Adrenal gland (tissue), 5 donors: ENCODE measurements around the gene TEAD3.

Source experiments
- POLR2A ChIP-seq, 2 donors: fragments of 450-650 bp; IDR thresholded peaks; one replicate each; pipeline ENCODE4 v1.6.1; 2017; ENCODE audit warnings: antibody characterized with exemption in 2 of 2, mild to moderate bottlenecking in 2 of 2, moderate library complexity in 1 of 2
- TF ChIP-seq, protein P1 (sequence below), 6 experiments: fragments of 450-650 bp in 4 of 6; fragments of 200-600 bp in 2 of 6; sonication (generic) in 1 of 6; IDR thresholded peaks; 1 replicate in 5 of 6; 2 replicates in 1 of 6; pipeline versions ENCODE4 v1.5.1 to v1.8.0; 2016 to 2021; ENCODE audit warnings: antibody characterized with exemption in 6 of 6, mild to moderate bottlenecking in 2 of 6, moderate library complexity in 1 of 6
- donor health status: DM: no; HTN: no; CAD: no.

DNA sequence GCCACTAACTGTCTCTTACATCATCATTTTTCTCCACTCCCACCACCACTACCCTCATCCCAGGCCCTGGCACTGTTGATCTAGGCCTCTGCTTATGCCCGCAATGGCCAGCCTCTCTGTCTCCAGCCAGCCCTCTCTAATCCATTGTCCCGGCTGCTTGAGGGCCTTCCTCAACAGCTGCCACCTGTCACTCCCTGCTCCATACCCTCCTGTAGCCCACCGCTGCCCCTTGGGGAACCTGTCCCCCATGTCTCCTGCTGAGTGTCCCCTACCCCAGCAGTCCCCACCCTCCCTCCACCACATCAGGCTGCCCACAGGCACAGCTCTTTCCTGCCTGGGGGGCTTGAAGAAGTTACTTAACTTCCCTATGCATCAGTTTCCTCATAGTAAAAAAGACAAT, 13.4 kb downstream of the TEAD3 start:
- TF ChIP-seq, protein P1, sequence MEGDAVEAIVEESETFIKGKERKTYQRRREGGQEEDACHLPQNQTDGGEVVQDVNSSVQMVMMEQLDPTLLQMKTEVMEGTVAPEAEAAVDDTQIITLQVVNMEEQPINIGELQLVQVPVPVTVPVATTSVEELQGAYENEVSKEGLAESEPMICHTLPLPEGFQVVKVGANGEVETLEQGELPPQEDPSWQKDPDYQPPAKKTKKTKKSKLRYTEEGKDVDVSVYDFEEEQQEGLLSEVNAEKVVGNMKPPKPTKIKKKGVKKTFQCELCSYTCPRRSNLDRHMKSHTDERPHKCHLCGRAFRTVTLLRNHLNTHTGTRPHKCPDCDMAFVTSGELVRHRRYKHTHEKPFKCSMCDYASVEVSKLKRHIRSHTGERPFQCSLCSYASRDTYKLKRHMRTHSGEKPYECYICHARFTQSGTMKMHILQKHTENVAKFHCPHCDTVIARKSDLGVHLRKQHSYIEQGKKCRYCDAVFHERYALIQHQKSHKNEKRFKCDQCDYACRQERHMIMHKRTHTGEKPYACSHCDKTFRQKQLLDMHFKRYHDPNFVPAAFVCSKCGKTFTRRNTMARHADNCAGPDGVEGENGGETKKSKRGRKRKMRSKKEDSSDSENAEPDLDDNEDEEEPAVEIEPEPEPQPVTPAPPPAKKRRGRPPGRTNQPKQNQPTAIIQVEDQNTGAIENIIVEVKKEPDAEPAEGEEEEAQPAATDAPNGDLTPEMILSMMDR (IDR thresholded peaks at IDR 0.05): no peak
- TF ChIP-seq POLR2A (IDR thresholded peaks at IDR 0.05): no peak
